Measurements from ENCODE around the gene CXCR4.

GRCh38 chr2:136134126-136134525 lies 16.2 kb upstream of the CXCR4 start:
- TF ChIP-seq CTCF (IDR thresholded peaks at IDR 0.05; ENCODE audit: low read depth, low read length, poor library complexity, severe bottlenecking), result no peak
- no peak for TF ChIP-seq EZH2phosphoT487 (IDR thresholded peaks at IDR 0.05; ENCODE audit: borderline replicate concordance, low read length)

Data from DOHH2 (cell line).